KMS-11 (cell line): ENCODE data around the gene BCL2L14.
"Not testable (repeated sequence)": the region's sequence is repeated elsewhere in the genome, so short reads cannot be mapped to it uniquely, and the experiment has no call there.

Source experiments
- H2AFZ ChIP-seq: fragments of 200-600 bp; sonication (generic); 2 replicates; pipeline ENCODE4 v1.6.1; 2016; ENCODE audit warnings: antibody characterized with exemption, mixed run types, low read depth
- H3K27ac ChIP-seq: fragments of 200-600 bp; sonication (generic); 2 replicates; pipeline ENCODE4 v1.6.1; 2016; ENCODE audit warnings: mild to moderate bottlenecking, mixed run types
- H3K27me3 ChIP-seq: fragments of 200-600 bp; sonication (generic); 2 replicates; pipeline ENCODE4 v1.6.1; 2017; ENCODE audit warnings: mild to moderate bottlenecking, low read depth, mixed run types, moderate library complexity; ENCODE audit not compliant: insufficient read depth
- H3K36me3 ChIP-seq: fragments of 200-600 bp; sonication (generic); 2 replicates; pipeline ENCODE4 v1.6.1; 2017; ENCODE audit warnings: mild to moderate bottlenecking, mixed run types; ENCODE audit not compliant: insufficient read depth
- H3K4me1 ChIP-seq: fragments of 200-600 bp; sonication (generic); 2 replicates; pipeline ENCODE4 v1.6.1; 2016; ENCODE audit warnings: mild to moderate bottlenecking, low read depth, mixed run types; ENCODE audit not compliant: poor library complexity, severe bottlenecking
- H3K4me2 ChIP-seq: fragments of 200-600 bp; sonication (generic); 2 replicates; pipeline ENCODE4 v1.7.0; 2016; ENCODE audit warnings: mild to moderate bottlenecking, mixed run types
- H3K4me3 ChIP-seq: fragments of 200-600 bp; sonication (generic); IDR thresholded peaks from 2 replicates; pipeline ENCODE4 v1.6.1; 2017; ENCODE audit warnings: low read depth, low read length, mixed read lengths; ENCODE audit not compliant: insufficient read depth
- H3K79me2 ChIP-seq: fragments of 200-600 bp; sonication (generic); 2 replicates; pipeline ENCODE4 v1.6.1; 2016; ENCODE audit warnings: low read depth, mixed run types; ENCODE audit not compliant: insufficient read depth
- H3K9ac ChIP-seq: fragments of 200-600 bp; sonication (generic); 2 replicates; pipeline ENCODE4 v1.6.1; 2016; ENCODE audit warnings: mild to moderate bottlenecking, mixed run types
- H4K20me1 ChIP-seq: fragments of 200-600 bp; sonication (generic); 2 replicates; pipeline ENCODE4 v1.6.1; 2016; ENCODE audit warnings: mild to moderate bottlenecking, mixed run types; ENCODE audit not compliant: insufficient read depth
- TF ChIP-seq, protein P1 (sequence below): fragments of 200-600 bp; sonication (generic); conservative IDR thresholded peaks from 2 replicates; pipeline ENCODE4 v1.6.1; 2017; ENCODE audit warnings: low read depth, mild to moderate bottlenecking, antibody characterized with exemption, low read length, moderate library complexity, mixed read lengths

The BCL2L14 gene

DNA sequence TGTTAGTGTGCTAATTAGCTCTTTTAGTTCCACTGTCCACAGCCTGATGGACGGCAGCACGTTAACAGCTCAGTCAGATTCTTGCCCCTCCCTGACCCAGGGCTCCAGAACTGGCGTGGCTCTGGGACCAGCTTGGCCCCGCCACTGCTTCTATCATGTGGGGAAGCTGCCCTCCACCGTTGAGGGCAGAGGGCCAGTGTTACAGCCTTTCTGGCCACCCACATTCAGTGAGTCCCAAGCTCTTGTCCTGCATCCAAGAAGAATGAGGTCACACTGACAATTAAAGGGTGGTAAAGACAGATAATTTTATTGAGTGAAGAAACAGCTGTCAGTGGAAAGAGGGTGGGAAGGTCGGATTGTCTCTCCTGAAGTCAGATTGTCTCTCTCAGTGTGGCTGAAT lies 36.9 kb downstream of the BCL2L14 start:
- TF ChIP-seq, protein P1, sequence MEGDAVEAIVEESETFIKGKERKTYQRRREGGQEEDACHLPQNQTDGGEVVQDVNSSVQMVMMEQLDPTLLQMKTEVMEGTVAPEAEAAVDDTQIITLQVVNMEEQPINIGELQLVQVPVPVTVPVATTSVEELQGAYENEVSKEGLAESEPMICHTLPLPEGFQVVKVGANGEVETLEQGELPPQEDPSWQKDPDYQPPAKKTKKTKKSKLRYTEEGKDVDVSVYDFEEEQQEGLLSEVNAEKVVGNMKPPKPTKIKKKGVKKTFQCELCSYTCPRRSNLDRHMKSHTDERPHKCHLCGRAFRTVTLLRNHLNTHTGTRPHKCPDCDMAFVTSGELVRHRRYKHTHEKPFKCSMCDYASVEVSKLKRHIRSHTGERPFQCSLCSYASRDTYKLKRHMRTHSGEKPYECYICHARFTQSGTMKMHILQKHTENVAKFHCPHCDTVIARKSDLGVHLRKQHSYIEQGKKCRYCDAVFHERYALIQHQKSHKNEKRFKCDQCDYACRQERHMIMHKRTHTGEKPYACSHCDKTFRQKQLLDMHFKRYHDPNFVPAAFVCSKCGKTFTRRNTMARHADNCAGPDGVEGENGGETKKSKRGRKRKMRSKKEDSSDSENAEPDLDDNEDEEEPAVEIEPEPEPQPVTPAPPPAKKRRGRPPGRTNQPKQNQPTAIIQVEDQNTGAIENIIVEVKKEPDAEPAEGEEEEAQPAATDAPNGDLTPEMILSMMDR = no peak
- no peaks in the 10 kb centered on the region for H4K20me1 ChIP-seq
- H3K4me1 ChIP-seq = no peaks in the 10 kb centered on the region
- H3K9ac ChIP-seq = no peak overlapping the region
- no peak overlapping the region for H3K4me2 ChIP-seq
- H3K36me3 ChIP-seq = no peaks in the 10 kb centered on the region
- no peak overlapping the region for H3K27ac ChIP-seq
- H3K79me2 ChIP-seq = no peaks in the 10 kb centered on the region
- no peak overlapping the region for H3K4me3 ChIP-seq
- H2AFZ ChIP-seq = no peak overlapping the region
- H3K27me3 ChIP-seq = no peaks in the 10 kb centered on the region

DNA sequence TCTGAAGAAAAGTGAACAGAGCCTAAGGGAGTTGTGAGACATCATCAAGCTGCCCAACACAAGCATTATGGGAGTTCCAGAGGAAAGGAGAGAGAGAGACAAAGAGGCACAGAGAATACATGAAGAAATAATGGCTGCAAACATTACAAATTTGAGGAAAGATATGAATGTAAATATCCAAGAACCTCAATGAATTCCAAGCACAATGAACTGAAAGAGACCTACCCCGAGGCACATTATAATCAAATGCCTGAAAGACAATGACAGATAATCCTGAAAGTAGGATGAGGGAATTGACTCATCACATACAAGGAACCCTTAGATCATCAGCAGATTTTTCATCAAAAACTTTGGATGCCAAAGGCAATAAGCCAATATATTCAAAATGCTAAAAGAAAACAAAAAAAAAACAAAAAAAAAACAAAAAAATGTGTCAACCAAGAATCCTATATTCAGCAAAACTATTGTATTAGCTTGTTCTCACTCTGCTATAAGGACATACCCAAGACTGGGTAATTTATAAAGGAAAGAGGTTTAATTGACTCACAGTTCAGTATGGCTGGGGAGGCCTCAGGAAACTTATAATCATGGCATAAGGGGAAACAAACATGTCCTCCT lies 37.8 kb downstream of the BCL2L14 start:
- Histone ChIP-seq H4K20me1 (no peaks in the 10 kb centered on the region), H3K4me3 (no peak overlapping the region), H3K27me3 (no peaks in the 10 kb centered on the region), H3K79me2 (no peaks in the 10 kb centered on the region), H3K4me2 (no peak overlapping the region), H3K36me3 (no peaks in the 10 kb centered on the region), H2AFZ (no peak overlapping the region), H3K27ac (no peak overlapping the region), H3K4me1 (no peaks in the 10 kb centered on the region), H3K9ac (no peak overlapping the region)
- TF ChIP-seq, protein P1 = no peak

DNA sequence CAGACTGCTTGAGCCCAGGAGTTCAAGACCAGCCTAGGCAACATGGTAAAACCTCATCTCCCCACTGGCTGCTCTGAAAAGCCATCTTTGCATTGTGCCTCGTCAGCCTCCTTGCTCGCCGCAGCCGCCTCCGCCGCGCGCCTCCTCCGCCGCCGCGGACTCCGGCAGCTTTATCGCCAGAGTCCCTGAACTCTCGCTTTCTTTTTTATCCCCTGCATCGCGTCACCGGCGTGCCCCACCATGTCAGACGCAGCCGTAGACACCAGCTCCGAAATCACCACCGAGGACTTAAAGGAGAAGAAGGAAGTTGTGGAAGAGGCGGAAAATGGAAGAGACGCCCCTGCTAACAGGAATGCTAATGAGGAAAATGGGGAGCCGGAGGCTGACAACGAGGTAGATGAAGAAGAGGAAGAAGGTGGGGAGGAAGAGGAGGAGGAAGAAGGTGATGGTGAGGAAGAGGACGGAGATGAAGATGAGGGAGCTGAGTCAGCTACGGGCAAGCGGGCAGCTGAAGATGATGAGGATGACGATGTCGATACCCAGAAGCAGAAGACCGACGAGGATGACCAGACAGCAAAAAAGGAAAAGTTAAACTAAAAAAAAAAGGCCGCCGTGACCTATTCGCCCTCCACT lies 40.3 kb downstream of the BCL2L14 start:
- H2AFZ ChIP-seq, H3K4me3 ChIP-seq, H4K20me1 ChIP-seq, H3K27me3 ChIP-seq, H3K27ac ChIP-seq, H3K4me2 ChIP-seq, H3K4me1 ChIP-seq, H3K9ac ChIP-seq, H3K36me3 ChIP-seq, H3K79me2 ChIP-seq: not testable (repeated sequence)

DNA sequence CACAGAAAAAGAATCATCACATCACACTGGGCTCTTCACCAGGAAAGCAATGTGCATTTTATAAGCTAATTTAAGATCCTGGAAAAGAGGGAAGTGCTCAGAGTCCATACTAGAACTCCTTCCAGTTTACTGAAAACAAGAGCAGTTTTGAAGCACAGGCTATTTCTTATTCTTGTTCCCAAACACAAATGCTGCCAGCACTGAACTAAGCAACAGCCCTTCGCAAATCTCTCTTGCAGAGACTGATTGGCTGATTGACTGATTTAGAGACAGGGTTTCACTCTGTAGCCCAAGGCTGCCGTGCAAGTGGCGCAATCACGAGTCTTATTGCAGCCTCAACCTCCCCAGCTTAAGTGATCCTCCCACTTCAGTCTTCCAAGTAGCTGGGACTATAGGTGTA lies 44.8 kb downstream of the BCL2L14 start:
- H3K4me3 ChIP-seq = no peak overlapping the region
- no peaks in the 10 kb centered on the region for H3K79me2 ChIP-seq
- no peak overlapping the region for H3K4me2 ChIP-seq
- H4K20me1 ChIP-seq = no peaks in the 10 kb centered on the region
- H2AFZ ChIP-seq = no peak overlapping the region
- no peak overlapping the region for H3K9ac ChIP-seq
- no peaks in the 10 kb centered on the region for H3K36me3 ChIP-seq
- H3K27ac ChIP-seq = no peak overlapping the region
- TF ChIP-seq, protein P1 = no peak
- H3K4me1 ChIP-seq = peaks cover 3% of the 10 kb centered on the region
- no peaks in the 10 kb centered on the region for H3K27me3 ChIP-seq

DNA sequence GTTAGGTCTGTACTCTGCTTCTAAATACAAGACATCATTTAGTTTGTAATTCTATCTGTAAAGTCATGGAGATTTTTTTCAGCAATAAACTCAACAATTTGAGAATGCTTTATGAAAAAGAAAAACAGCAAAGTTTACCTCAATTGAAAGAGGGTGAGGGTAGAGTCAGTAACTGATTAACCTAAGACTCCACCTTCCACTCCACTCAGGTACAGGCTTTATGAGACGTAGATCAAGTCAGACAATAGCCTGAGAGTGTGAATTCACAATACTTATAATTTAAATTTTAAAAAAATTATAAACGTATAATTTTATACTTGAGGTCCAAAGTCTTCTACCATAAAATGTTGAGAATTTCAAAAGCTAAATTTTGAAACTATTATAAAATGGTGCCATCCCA lies 45.9 kb downstream of the BCL2L14 start:
- Histone ChIP-seq H2AFZ (no peak overlapping the region), H3K4me1 (peaks cover 3% of the 10 kb centered on the region), H3K27me3 (no peaks in the 10 kb centered on the region), H3K36me3 (no peaks in the 10 kb centered on the region), H3K27ac (no peak overlapping the region), H3K9ac (no peak overlapping the region), H3K79me2 (no peaks in the 10 kb centered on the region), H3K4me2 (no peak overlapping the region), H4K20me1 (no peaks in the 10 kb centered on the region), H3K4me3 (no peak overlapping the region)
- TF ChIP-seq, protein P1 = no peak
